Suppressor macrophage treated with lipopolysaccharide for 4 hours (primary cell): ENCODE data around the gene VPS13A.

ENCODE experiments used
- DNase-seq: peaks from one replicate; pipeline ENCODE4 v3.0.0-alpha.2; 2020

Gene VPS13A

DNA sequence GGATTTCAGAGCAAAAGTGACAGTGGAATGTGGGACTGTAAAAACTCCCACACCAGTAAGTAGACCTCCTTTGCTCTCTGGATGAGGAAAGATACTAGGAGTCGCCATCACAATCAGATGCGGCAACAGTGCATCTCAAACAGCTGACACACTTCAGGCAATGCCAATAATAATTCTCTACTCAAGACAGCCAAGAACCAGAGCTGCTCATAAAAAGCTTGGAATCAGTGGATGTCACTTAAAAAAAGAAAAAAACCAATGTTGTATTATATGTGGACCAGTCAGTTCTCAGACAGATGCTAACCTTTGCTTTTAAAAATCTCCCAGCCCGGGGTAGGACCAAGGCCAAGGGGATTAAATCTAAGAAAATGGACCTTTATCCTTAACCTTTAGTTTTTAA lies 285.8 kb downstream of the VPS13A start:
- no peak for DNase-seq

DNA sequence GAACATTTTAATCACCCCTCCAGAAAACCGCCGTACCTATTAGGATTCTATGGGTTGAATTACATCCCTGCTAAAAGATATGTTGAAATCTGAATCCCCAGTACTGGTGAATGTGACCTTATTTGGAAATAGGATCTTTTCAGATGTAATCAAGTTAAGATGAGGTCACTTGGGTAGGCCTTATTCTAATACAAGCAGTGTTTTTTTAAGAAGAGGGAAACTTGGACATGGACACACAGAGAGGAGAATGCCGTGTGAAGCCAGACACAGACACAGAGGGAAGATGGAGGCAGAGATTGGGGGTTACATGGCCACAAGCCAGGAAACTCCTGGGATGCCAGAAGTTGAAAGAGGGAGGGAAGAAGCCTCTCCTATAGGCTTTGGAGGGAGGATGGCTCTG lies 287.3 kb downstream of the VPS13A start:
- no peak for DNase-seq

DNA sequence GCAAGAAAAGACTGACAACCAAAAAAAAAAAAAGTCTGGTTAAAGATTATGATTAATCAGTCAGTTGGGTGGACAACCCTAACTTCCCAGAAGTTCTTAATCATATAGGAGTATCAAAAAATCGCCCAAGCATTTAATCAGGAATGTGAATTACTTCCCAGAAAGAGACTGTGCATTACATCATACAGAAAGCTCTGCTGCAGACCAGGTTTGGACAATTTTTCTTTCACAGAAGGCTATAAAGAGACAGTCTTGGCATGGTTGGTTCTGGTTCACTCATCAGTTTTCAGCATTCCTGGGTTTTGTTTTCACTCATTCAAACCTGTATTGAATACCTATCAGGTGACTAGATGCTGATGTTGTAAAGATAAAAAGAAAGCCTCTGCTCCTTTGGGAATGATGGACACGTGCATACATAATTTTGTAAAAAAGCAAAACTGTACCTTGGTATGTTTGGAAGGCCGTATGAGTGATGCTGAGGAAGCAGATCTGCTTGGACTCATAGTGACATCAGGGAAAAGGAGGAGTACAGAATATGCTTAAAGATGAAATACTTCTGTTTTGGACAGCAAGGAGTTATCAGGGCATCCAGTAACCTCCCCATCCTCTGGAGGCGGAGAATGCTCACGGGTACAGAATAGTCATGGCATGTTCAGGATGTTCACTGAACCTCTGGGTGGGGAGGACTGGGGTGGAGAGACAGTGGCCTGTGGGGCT lies 292.3 kb downstream of the VPS13A start:
- DNase-seq, result no peak
